ENCODE measurements around the gene TRMT61A. TPM values are rescaled to one million over a fixed set of nuclear protein-coding genes. Genes with fewer than 3 reads are reported as not detected.
A peak's percentile ranks its signal among the peaks of the same experiment; 100 is the strongest.

TRMT61A gene
- total RNA-seq, 1 donor from 2014 or later: 10.8 TPM

DNA sequence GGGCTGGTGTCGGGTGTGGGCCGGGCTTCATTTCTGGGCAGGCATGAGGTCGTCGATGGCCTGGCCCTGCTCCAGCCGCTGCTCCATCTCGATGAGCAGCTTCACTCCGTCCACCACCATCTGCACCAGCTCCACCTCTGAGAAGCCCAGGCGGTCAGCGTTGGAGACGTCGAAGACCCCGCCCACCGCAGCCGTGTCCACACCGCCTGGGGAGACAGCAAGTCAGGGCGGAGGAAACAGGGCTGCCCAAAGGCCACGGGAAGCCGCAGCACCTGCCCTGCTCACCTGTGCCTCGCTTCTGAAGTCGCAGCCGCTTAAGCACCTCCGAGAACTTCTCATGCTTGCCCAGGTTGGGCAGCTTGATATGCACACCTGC, 9.2 kb upstream of the TRMT61A start:
- H3K36me3 Mint-ChIP-seq: no peaks in the 10 kb centered on the region

GRCh38 chr14:103520269-103520656, 8.7 kb upstream of the TRMT61A start:
- Mint-ChIP-seq H3K27ac (peak overlapping the region; percentile 79), H3K4me3 (peak overlapping the region; percentile 78), H3K4me1 (ENCODE audit: unreplicated experiment) (peaks cover 20% of the 10 kb centered on the region), H3K27me3 (peaks cover 13% of the 10 kb centered on the region), H3K9me3 (no peaks in the 10 kb centered on the region), H3K36me3 (no peaks in the 10 kb centered on the region)
- no peak for TF ChIP-seq CTCF (conservative IDR thresholded peaks at IDR 0.05)
- DNase-seq (ENCODE audit: extremely low spot score, unreplicated experiment): no peak

More for the DNA sequence above, 9.2 kb upstream of the TRMT61A start:
- TF ChIP-seq CTCF (conservative IDR thresholded peaks at IDR 0.05): no peak
- Mint-ChIP-seq H3K9me3 (no peaks in the 10 kb centered on the region), H3K4me3 (peak overlapping the region; percentile 78), H3K4me1 (ENCODE audit: unreplicated experiment) (peaks cover 20% of the 10 kb centered on the region), H3K27ac (peak overlapping the region; percentile 79), H3K27me3 (peaks cover 13% of the 10 kb centered on the region)
- no peak for DNase-seq (ENCODE audit: extremely low spot score, unreplicated experiment)

- Mint-ChIP-seq H3K27ac (no peak overlapping the region), H3K9me3 (no peaks in the 10 kb centered on the region), H3K4me3 (peak overlapping the region; percentile 72), H3K27me3 (peaks cover 13% of the 10 kb centered on the region), H3K36me3 (no peaks in the 10 kb centered on the region), H3K4me1 (ENCODE audit: unreplicated experiment) (peaks cover 26% of the 10 kb centered on the region)
- peak; percentile 68 for TF ChIP-seq CTCF (conservative IDR thresholded peaks at IDR 0.05)
- DNase-seq (ENCODE audit: extremely low spot score, unreplicated experiment): peak; percentile 83
Measured at GRCh38 chr14:103520657-103521437, 8.1 kb upstream of the TRMT61A start.

GRCh38 chr14:103521438-103521950, 7.5 kb upstream of the TRMT61A start:
- no peak overlapping the region for H3K27ac Mint-ChIP-seq
- DNase-seq (ENCODE audit: extremely low spot score, unreplicated experiment): no peak
- H3K4me3 Mint-ChIP-seq: peak overlapping the region; percentile 72
- TF ChIP-seq CTCF (conservative IDR thresholded peaks at IDR 0.05): no peak
- peaks cover 13% of the 10 kb centered on the region for H3K27me3 Mint-ChIP-seq
- peaks cover 25% of the 10 kb centered on the region for H3K4me1 Mint-ChIP-seq (ENCODE audit: unreplicated experiment)
- H3K9me3 Mint-ChIP-seq: no peaks in the 10 kb centered on the region
- H3K36me3 Mint-ChIP-seq: no peaks in the 10 kb centered on the region

- TF ChIP-seq CTCF (conservative IDR thresholded peaks at IDR 0.05): no peak
- H3K27ac Mint-ChIP-seq: no peak overlapping the region
- peak overlapping the region; percentile 83 for H3K4me3 Mint-ChIP-seq
- DNase-seq (ENCODE audit: extremely low spot score, unreplicated experiment): peak; percentile 71
- peaks cover 23% of the 10 kb centered on the region for H3K4me1 Mint-ChIP-seq (ENCODE audit: unreplicated experiment)
- peaks cover 13% of the 10 kb centered on the region for H3K27me3 Mint-ChIP-seq
- no peaks in the 10 kb centered on the region for H3K9me3 Mint-ChIP-seq
- H3K36me3 Mint-ChIP-seq: no peaks in the 10 kb centered on the region
Measured at GRCh38 chr14:103521951-103522563, 6.9 kb upstream of the TRMT61A start.
